GM21447 (cell line): ENCODE measurements around the gene WDR3.

Experiments used
- ATAC-seq: cut with Tn5 transposase; IDR thresholded peaks from one replicate; pipeline ENCODE4 v1.9.1; 2021; ENCODE audit not compliant: unreplicated experiment

The WDR3 gene

GRCh38 chr1:117942293-117942692 is 12.8 kb downstream of the WDR3 start:
- ATAC-seq = no peak

- no peak for ATAC-seq
Measured at GRCh38 chr1:117952386-117952785, 22.8 kb downstream of the WDR3 start.

GRCh38 chr1:117959364-117959763 is 29.8 kb downstream of the WDR3 start:
- ATAC-seq = no peak

GRCh38 chr1:117964290-117965038 is 34.9 kb downstream of the WDR3 start:
- ATAC-seq = no peak

GRCh38 chr1:117967477-117967876 is 37.9 kb downstream of the WDR3 start:
- no peak for ATAC-seq

GRCh38 chr1:117967881-117968280 is 38.3 kb downstream of the WDR3 start:
- no peak for ATAC-seq

- no peak for ATAC-seq
Measured at GRCh38 chr1:117970252-117970651, 40.7 kb downstream of the WDR3 start.

GRCh38 chr1:117971777-117972176 is 42.2 kb downstream of the WDR3 start:
- no peak for ATAC-seq

- no peak for ATAC-seq
Measured at GRCh38 chr1:117976381-117976780, 46.8 kb downstream of the WDR3 start.

GRCh38 chr1:117981455-117982192 is 52.1 kb downstream of the WDR3 start:
- no peak for ATAC-seq

- ATAC-seq = no peak
Measured at GRCh38 chr1:117985239-117985638, 55.7 kb downstream of the WDR3 start.

GRCh38 chr1:117985973-117986372 is 56.4 kb downstream of the WDR3 start:
- ATAC-seq = no peak

- no peak for ATAC-seq
Measured at GRCh38 chr1:118004312-118004711, 74.8 kb downstream of the WDR3 start.

- ATAC-seq = no peak
Measured at GRCh38 chr1:118007391-118007790, 77.9 kb downstream of the WDR3 start.

GRCh38 chr1:118008011-118008410 is 78.5 kb downstream of the WDR3 start:
- no peak for ATAC-seq

- no peak for ATAC-seq
Measured at GRCh38 chr1:118012515-118013124, 83.1 kb downstream of the WDR3 start.

GRCh38 chr1:118013336-118013735 is 83.8 kb downstream of the WDR3 start:
- no peak for ATAC-seq

- ATAC-seq = no peak
Measured at GRCh38 chr1:118013938-118014337, 84.4 kb downstream of the WDR3 start.
